MM.1S (cell line): Measurements from ENCODE around the gene N4BP2L2.
A peak's percentile ranks its signal among the peaks of the same experiment; 100 is the strongest.

Experiments used
- DNase-seq: peaks from one replicate; pipeline ENCODE4 v3.0.0-alpha.2; 2015
- H2AFZ ChIP-seq: fragments of 300-600 bp; sonication (generic); 2 replicates; pipeline ENCODE4 v1.6.0; 2016; ENCODE audit warnings: antibody characterized with exemption, low read length
- H3F3A ChIP-seq: fragments of 300-600 bp; sonication (generic); 2 replicates; pipeline ENCODE4 v1.6.1; 2016; ENCODE audit warnings: mild to moderate bottlenecking, antibody characterized with exemption, low read length, moderate library complexity, mixed read lengths; ENCODE audit not compliant: insufficient read depth
- H3K27ac ChIP-seq: fragments of 300-600 bp; sonication (generic); 2 replicates; pipeline ENCODE4 v1.5.1; 2016; ENCODE audit warnings: mild to moderate bottlenecking, low read length
- H3K27me3 ChIP-seq: fragments of 300-600 bp; sonication (generic); replicated peaks from 2 replicates; pipeline ENCODE4 v1.6.0; 2016; ENCODE audit warnings: low read length; ENCODE audit not compliant: insufficient read depth
- H3K36me3 ChIP-seq: fragments of 300-600 bp; sonication (generic); replicated peaks from 2 replicates; pipeline ENCODE4 v1.6.1; 2016; ENCODE audit warnings: mild to moderate bottlenecking, low read length, mixed read lengths; ENCODE audit not compliant: insufficient read depth
- H3K4me1 ChIP-seq: fragments of 300-600 bp; sonication (generic); 2 replicates; pipeline ENCODE4 v1.6.1; 2016; ENCODE audit warnings: low read length, mixed read lengths
- H3K4me2 ChIP-seq: fragments of 300-600 bp; sonication (generic); 2 replicates; pipeline ENCODE4 v1.6.0; 2016; ENCODE audit warnings: low read depth, low read length
- H3K4me3 ChIP-seq: fragments of 300-600 bp; sonication (generic); 2 replicates; pipeline ENCODE4 v1.5.1; 2016; ENCODE audit warnings: low read length, mixed read lengths
- H3K79me2 ChIP-seq: fragments of 300-600 bp; sonication (generic); 2 replicates; pipeline ENCODE4 v1.6.1; 2016; ENCODE audit warnings: mixed run types, low read length, mixed read lengths
- H3K9ac ChIP-seq: fragments of 300-600 bp; sonication (generic); 2 replicates; pipeline ENCODE4 v1.6.1; 2016; ENCODE audit warnings: low read length, mixed read lengths
- H3K9me2 ChIP-seq: fragments of 300-600 bp; sonication (generic); replicated peaks from 2 replicates; pipeline ENCODE4 v1.6.1; 2016; ENCODE audit warnings: mild to moderate bottlenecking, low read length, mixed read lengths; ENCODE audit not compliant: insufficient read depth
- H3K9me3 ChIP-seq: fragments of 300-600 bp; sonication (generic); replicated peaks from 2 replicates; pipeline ENCODE4 v1.6.1; 2016; ENCODE audit warnings: mild to moderate bottlenecking, low read length, mixed read lengths; ENCODE audit not compliant: insufficient read depth
- H4K20me1 ChIP-seq: fragments of 300-600 bp; sonication (generic); 2 replicates; pipeline ENCODE4 v1.6.1; 2016; ENCODE audit warnings: mild to moderate bottlenecking, low read length, moderate library complexity, mixed read lengths; ENCODE audit not compliant: insufficient read depth
- CTCF ChIP-seq: fragments of 300-600 bp; sonication (generic); IDR thresholded peaks from 2 replicates; pipeline ENCODE4 v1.5.1; 2016; ENCODE audit warnings: antibody characterized with exemption, low read length, mixed read lengths
- EZH2 ChIP-seq: fragments of 300-600 bp; sonication (generic); optimal IDR thresholded peaks from 2 replicates; pipeline ENCODE3; 2017; ENCODE audit warnings: low read depth, mild to moderate bottlenecking, antibody characterized with exemption, low read length, mixed read lengths
- EZH2phosphoT487 ChIP-seq: fragments of 300-600 bp; sonication (generic); IDR thresholded peaks from 2 replicates; pipeline ENCODE4 v1.6.1; 2018; ENCODE audit warnings: antibody characterized with exemption, low read length

The N4BP2L2 gene

GRCh38 chr13:32530841-32531253 lies 7.7 kb downstream of the N4BP2L2 start:
- Histone ChIP-seq H3K9ac (peak overlapping the region; percentile 31; the same call in 1 of the 2 replicates), H4K20me1 (no peaks in the 10 kb centered on the region), H3K4me3 (peak overlapping the region; percentile 40), H2AFZ (no peak overlapping the region), H3F3A (peaks cover 11% of the 10 kb centered on the region; the same call in 1 of the 2 replicates), H3K27me3 (no peaks in the 10 kb centered on the region), H3K9me2 (no peaks in the 10 kb centered on the region), H3K79me2 (peaks cover 80% of the 10 kb centered on the region), H3K27ac (peak overlapping the region; percentile 53), H3K4me1 (peaks cover 4% of the 10 kb centered on the region; the same call in 1 of the 2 replicates), H3K36me3 (no peaks in the 10 kb centered on the region), H3K4me2 (peak overlapping the region; percentile 58), H3K9me3 (no peaks in the 10 kb centered on the region)
- DNase-seq = peak; percentile 57
- TF ChIP-seq CTCF = no peak
- TF ChIP-seq EZH2phosphoT487 = no peak
- TF ChIP-seq EZH2 = no peak

- no peak overlapping the region for H3K9ac ChIP-seq
- no peaks in the 10 kb centered on the region for H4K20me1 ChIP-seq
- H3K4me1 ChIP-seq = peaks cover 4% of the 10 kb centered on the region; the same call in 1 of the 2 replicates
- no peak overlapping the region for H3K4me2 ChIP-seq
- no peak overlapping the region for H3K4me3 ChIP-seq
- H3K9me3 ChIP-seq = no peaks in the 10 kb centered on the region
- DNase-seq = no peak
- H2AFZ ChIP-seq = no peak overlapping the region
- H3K9me2 ChIP-seq = no peaks in the 10 kb centered on the region
- peaks cover 11% of the 10 kb centered on the region; the same call in 1 of the 2 replicates for H3F3A ChIP-seq
- no peaks in the 10 kb centered on the region for H3K36me3 ChIP-seq
- no peaks in the 10 kb centered on the region for H3K27me3 ChIP-seq
- no peak overlapping the region for H3K27ac ChIP-seq
- TF ChIP-seq EZH2phosphoT487 = no peak
- no peak for TF ChIP-seq CTCF
- no peak for TF ChIP-seq EZH2
- peaks cover 57% of the 10 kb centered on the region for H3K79me2 ChIP-seq
Measured at GRCh38 chr13:32528358-32528757, 10.2 kb downstream of the N4BP2L2 start.

DNA sequence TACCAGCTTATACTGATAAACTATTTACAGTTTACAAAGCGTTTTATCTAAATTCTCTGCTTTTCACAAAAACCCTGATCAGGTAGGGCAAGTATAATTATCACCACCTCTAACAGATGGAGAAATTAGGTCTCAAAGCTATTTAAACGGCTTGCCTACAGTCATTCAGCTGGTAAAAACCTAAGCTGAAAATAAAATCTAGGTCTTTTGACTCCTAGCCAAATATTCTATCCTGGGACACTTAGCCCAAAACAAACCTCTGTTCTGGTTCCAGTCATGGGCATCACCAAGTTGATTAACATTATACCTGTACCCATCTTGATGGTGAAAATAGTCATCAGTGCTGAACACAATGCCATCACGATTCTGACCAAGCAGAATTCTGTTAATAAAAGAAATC lies 11.4 kb downstream of the N4BP2L2 start:
- H3K79me2 ChIP-seq = peaks cover 50% of the 10 kb centered on the region
- no peaks in the 10 kb centered on the region for H4K20me1 ChIP-seq
- no peak overlapping the region for H3K4me3 ChIP-seq
- H3F3A ChIP-seq = peaks cover 11% of the 10 kb centered on the region; the same call in 1 of the 2 replicates
- H3K27ac ChIP-seq = no peak overlapping the region
- H3K4me2 ChIP-seq = no peak overlapping the region
- peaks cover 4% of the 10 kb centered on the region; the same call in 1 of the 2 replicates for H3K4me1 ChIP-seq
- no peaks in the 10 kb centered on the region for H3K9me2 ChIP-seq
- no peak overlapping the region for H2AFZ ChIP-seq
- H3K27me3 ChIP-seq = no peaks in the 10 kb centered on the region
- TF ChIP-seq EZH2 = no peak
- TF ChIP-seq CTCF = no peak
- no peak for TF ChIP-seq EZH2phosphoT487
- H3K36me3 ChIP-seq = no peaks in the 10 kb centered on the region
- DNase-seq = no peak
- H3K9ac ChIP-seq = no peak overlapping the region
- H3K9me3 ChIP-seq = no peaks in the 10 kb centered on the region
